Measurements from ENCODE around the gene TMEM186. TPM values are rescaled to one million over a fixed set of nuclear protein-coding genes. Genes with fewer than 3 reads are reported as not detected.
"Not testable (repeated sequence)": the region's sequence is repeated elsewhere in the genome, so short reads cannot be mapped to it uniquely, and the experiment has no call there.

Gene TMEM186
- total RNA-seq, 1 donor from 2014 or later, result 6.8 TPM

DNA sequence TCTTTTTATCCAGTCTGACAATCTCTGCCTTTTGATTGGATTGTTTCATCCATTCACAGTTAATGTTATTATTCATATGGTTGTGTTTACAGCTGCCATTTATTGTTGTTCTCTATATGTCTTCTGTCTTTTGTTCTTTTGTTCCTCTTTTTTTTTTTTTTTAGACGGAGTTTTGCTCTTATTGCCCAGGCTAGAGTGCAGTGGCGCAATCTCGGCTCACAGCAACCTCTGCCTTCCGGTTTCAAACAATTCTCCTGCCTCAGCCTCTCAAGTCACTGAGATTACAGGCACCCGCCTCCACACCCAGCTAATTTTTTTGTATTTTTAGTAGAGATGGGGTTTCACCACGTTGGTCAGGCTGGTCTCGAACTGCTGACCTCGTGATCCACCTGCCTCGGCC lies 48.5 kb downstream of the TMEM186 start:
- H3K36me3 ChIP-seq (ENCODE audit: control insufficient read depth in 3 of 3, insufficient read depth in 3 of 3, low read length in 3 of 3); H3K4me3 ChIP-seq (ENCODE audit: low read length in 3 of 3); H3K9ac ChIP-seq (ENCODE audit: low read depth in 1 of 3, low read length in 3 of 3); H3K9me3 ChIP-seq (ENCODE audit: control insufficient read depth in 3 of 3, low read length in 3 of 3); H3K4me1 ChIP-seq (ENCODE audit: control insufficient read depth in 3 of 3, insufficient read depth in 3 of 3, low read length in 3 of 3); H3K27ac ChIP-seq (ENCODE audit: low read depth, low read length); H3K27me3 ChIP-seq (ENCODE audit: control insufficient read depth in 3 of 3, insufficient read depth in 3 of 3, low read length in 3 of 3): not testable (repeated sequence)

Other genes starting within 250 kb of the TMEM186 start
- not detected for gene TMEM114, start 207.1 kb downstream of the TMEM186 start, total RNA-seq
- gene METTL22, start 175.9 kb downstream of the TMEM186 start, total RNA-seq, result 12.0 TPM
- gene ABAT, start 123.0 kb downstream of the TMEM186 start, total RNA-seq, result 13.6 TPM
- gene PMM2, start 200 bp upstream of the TMEM186 start, total RNA-seq, result 11.5 TPM
- gene CARHSP1, start 71.4 kb upstream of the TMEM186 start, total RNA-seq, result 118 TPM
- not detected for gene LITAFD, start 84.7 kb upstream of the TMEM186 start, total RNA-seq
- 57.9 TPM for gene USP7, start 166.3 kb upstream of the TMEM186 start, total RNA-seq

Data from skeletal muscle tissue (tissue), 4 donors.